HG03571 (cell line): ENCODE data around the gene NEUROG1.
"Not testable (repeated sequence)": the region's sequence is repeated elsewhere in the genome, so short reads cannot be mapped to it uniquely, and the experiment has no call there.

Experiments used
- ATAC-seq: cut with Tn5 transposase; IDR thresholded peaks from one replicate; pipeline ENCODE4 v1.9.1; 2021; ENCODE audit not compliant: unreplicated experiment

Gene NEUROG1

GRCh38 chr5:135497971-135498636, 37.7 kb downstream of the NEUROG1 start:
- ATAC-seq, result no peak

- ATAC-seq, result not testable (repeated sequence)
Observed at GRCh38 chr5:135495531-135495930, 40.2 kb downstream of the NEUROG1 start.

GRCh38 chr5:135494196-135494595, 41.6 kb downstream of the NEUROG1 start:
- ATAC-seq, result no peak

- no peak for ATAC-seq
Observed at GRCh38 chr5:135493406-135494180, 42.2 kb downstream of the NEUROG1 start.

- no peak for ATAC-seq
Observed at GRCh38 chr5:135492319-135492626, 43.5 kb downstream of the NEUROG1 start.

GRCh38 chr5:135491552-135492318, 44.0 kb downstream of the NEUROG1 start:
- ATAC-seq, result no peak

- ATAC-seq, result no peak
Observed at GRCh38 chr5:135491038-135491551, 44.7 kb downstream of the NEUROG1 start.

- ATAC-seq, result no peak
Observed at GRCh38 chr5:135490245-135491037, 45.3 kb downstream of the NEUROG1 start.

- no peak for ATAC-seq
Observed at GRCh38 chr5:135489466-135490244, 46.1 kb downstream of the NEUROG1 start.

- ATAC-seq, result no peak
Observed at GRCh38 chr5:135488727-135489465, 46.9 kb downstream of the NEUROG1 start.

- ATAC-seq, result no peak
Observed at GRCh38 chr5:135487839-135488514, 47.8 kb downstream of the NEUROG1 start.

- ATAC-seq, result no peak
Observed at GRCh38 chr5:135487037-135487395, 48.7 kb downstream of the NEUROG1 start.

- ATAC-seq, result no peak
Observed at GRCh38 chr5:135486131-135487036, 49.4 kb downstream of the NEUROG1 start.

GRCh38 chr5:135484674-135485086, 51.1 kb downstream of the NEUROG1 start:
- ATAC-seq, result no peak
